GM18520 (cell line): ENCODE data around the gene KYAT1.
"Not testable (repeated sequence)": the region's sequence is repeated elsewhere in the genome, so short reads cannot be mapped to it uniquely, and the experiment has no call there.

Experiments used
- ATAC-seq: cut with Tn5 transposase; IDR thresholded peaks from one replicate; pipeline ENCODE4 v1.9.1; 2021; ENCODE audit not compliant: unreplicated experiment

The KYAT1 gene

DNA sequence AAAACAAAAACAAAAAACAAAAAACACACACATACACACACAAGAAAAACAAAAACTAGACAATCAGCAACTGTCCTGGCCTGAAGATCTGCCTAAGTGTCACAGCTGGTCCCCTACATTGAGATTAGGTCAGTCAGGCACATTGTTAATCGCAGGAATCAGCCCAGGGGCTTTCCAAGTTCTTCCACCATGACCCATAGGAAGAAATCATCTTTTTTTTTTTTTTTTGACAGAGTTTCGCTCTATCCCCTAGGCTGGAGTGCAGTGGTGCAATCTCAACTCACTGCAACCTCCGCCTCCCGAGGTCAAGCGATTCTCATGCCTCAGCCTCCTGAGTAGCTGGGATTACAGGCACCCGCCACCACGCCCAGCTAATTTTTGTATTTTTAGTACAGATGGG is 38.6 kb downstream of the KYAT1 start:
- ATAC-seq: not testable (repeated sequence)

DNA sequence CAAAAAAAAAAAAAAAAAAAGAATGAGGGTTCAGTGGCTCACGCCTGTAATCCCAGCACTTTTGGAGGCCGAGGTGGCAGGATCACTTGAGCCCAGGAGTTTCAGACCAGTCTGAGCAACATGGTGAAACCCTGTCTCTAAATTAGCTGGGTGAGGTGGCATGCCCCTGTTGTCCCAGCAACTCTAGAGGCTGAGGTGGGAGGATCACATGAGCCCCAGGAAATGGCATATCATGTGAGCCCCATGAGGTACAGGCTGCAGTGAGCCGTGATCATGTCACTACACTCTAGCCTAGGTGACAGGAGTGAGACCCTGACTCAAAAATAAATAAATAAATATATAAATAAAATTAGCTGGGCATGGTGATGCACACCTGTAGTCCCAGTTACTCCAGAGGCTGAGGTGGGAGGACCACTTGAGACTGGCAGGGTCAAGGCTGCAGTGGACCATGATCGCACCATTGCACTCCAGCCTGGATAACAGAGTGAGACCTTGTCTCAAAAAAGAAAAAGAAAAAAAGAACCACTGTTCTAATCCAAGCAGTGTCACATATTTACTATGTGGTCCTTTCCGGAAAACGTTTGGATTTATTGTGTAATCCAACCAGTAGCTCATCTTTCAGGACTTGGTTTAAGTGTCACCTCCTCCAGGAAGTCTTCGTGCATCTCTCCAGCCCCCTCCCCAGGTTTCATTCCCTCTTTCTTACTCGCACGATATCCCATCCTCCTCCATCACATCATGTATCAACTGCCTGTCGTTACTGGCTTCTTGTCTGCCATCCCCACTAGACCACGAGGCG is 39.9 kb downstream of the KYAT1 start:
- no peak for ATAC-seq

- no peak for ATAC-seq
Measured at GRCh38 chr9:128840524-128840923, 41.2 kb downstream of the KYAT1 start.

GRCh38 chr9:128838338-128838737 is 43.4 kb downstream of the KYAT1 start:
- no peak for ATAC-seq

GRCh38 chr9:128836509-128837145 is 45.1 kb downstream of the KYAT1 start:
- no peak for ATAC-seq

DNA sequence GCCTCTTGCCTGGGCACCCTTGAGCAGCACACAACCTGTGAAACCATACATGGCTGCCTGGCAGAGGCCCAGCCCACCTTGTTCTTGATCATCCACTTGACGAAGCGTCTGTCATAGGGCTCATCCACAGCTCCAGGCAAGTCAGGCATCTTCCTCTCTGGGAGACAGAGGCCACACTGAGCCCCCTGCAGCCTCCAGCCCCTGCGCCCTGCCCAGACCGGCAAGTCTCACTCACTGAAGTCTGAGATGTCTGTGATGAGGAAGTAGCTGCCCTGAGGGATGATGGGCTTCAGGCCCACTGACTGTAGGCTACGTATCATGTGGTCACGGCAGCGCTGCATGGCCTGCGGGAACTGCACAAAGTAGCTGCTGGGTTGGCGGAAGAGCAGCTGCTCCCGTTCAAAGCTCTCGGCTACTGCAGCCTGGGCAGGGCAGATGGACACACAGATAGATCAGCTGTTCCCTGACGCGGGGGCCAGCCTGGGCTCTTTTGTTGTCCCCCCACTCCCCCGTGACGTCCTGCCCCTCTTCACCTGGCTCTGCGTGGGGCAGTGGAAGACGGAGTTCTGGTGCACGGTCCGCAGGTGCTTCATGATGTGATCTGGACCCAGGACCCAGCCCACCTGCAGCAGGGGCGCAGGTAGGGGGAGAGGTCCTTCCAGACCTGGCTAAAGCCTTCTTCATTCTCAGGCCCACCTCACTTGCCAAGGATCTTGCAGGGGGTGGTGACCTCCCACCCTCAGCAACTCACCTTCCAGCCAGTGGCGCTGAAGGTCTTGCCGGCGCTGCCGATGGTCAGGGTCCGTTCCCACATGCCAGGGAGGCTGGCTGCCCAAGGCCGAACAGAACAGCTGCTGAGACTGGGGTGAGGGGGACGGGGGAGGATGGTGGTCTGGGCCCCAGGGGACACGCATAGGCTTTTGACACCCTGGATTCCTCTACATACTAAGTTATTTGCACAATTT is 46.2 kb downstream of the KYAT1 start:
- ATAC-seq: no peak

GRCh38 chr9:128833696-128834095 is 48.1 kb downstream of the KYAT1 start:
- no peak for ATAC-seq

GRCh38 chr9:128829477-128830251 is 52.1 kb downstream of the KYAT1 start, which contains the start of gene SPOUT1:
SPOUT1 (minus strand) TSS chr9:128829794; CDS start chr9:128829780, 14 bp downstream.
- ATAC-seq: peak; percentile 98

DNA sequence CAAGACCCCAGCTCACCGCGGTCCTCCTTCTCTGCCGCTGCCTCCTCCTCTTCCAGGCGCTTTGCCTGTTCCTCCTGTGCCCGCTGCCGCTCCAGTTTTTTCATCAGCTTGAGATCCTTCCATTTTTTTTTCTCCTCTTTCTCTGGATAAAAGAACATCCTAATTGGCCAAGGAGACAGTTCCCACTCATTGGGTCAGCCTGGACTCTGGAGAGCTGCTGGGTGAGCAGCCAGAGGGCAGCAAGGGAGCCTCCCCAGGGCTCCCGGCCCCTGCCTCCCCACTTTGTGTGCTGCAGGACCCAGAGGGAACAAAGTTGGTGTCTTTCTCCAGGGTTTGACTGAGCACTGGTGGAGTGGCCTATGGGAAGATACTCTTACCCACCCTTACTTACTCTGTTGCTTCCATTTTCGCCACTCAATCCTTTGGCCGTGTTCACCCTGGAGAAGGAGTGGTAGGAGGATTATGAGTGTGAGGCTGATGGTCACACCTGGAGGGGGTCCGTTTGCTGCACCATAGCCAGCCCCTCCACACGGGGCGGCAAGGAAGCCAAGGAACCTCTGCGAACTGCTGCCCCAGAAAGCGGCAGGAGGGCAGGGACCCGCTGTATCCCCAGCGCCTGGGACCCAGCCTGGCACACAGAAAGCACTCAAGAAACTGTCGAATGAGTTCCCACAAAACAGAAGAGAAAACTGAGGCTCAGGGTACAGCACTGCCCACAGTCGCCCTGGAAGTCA is 52.9 kb downstream of the KYAT1 start:
- ATAC-seq: no peak

- no peak for ATAC-seq
Measured at GRCh38 chr9:128828267-128828666, 53.5 kb downstream of the KYAT1 start.

DNA sequence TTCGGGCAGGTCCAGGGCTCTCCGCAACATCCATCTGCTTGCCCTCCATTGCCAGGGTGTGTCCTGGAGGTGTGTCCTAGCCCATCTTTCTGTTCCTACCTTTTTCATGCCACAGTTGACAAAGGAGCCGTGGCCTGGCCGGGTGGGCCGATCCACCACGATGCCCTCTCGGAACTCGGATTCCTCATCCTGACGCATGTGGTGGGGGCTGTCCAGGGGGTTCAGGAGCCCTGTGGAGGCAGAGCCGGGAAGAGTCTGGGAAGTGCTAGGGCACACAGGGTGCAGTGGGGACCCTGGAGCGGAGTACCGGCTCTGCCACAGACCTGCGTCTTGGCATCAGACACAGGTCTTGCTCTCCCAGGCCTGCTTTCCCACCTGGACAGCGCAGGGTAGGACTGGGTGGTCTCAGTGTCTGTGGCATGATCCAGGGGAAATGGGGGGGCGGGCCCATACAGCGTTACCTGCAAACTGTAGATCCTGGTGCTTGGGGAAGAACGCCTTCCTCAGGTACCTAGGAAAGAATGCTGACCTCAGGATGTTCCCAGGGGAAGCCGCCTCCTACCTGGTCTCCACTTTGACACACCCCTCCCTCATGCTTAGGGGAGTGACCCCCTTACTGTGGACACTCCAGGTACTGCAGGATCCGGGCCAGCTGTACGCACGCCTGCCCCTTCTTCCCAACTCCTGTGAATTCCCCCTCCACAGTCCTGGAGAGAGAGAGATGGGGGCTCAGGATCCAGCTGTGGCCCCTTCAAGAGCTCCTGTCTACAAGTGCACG is 55.6 kb downstream of the KYAT1 start:
- ATAC-seq: no peak

- ATAC-seq: no peak
Measured at GRCh38 chr9:128824911-128825310, 56.8 kb downstream of the KYAT1 start.

GRCh38 chr9:128823903-128824406 is 57.8 kb downstream of the KYAT1 start:
- ATAC-seq: no peak

- no peak for ATAC-seq
Measured at GRCh38 chr9:128823362-128823902, 58.3 kb downstream of the KYAT1 start.

- no peak for ATAC-seq
Measured at GRCh38 chr9:128822407-128823042, 59.2 kb downstream of the KYAT1 start.

- ATAC-seq: no peak
Measured at GRCh38 chr9:128821584-128822406, 60.0 kb downstream of the KYAT1 start.
